HepG2 (cell line): ENCODE results near the gene LOXL4. TPM values are rescaled to one million over a fixed set of nuclear protein-coding genes. Genes with fewer than 3 reads are reported as not detected.

Experiments
- ATAC-seq: fragments of 200-7000 bp; cut with Tn5 transposase; 3 replicates; pipeline ENCODE4 v1.9.1; 2020; ENCODE audit warnings: mild to moderate bottlenecking, moderate library complexity
- BruUV-seq: library from RNA; stranded (reverse); fragments of 400-500 nt; replicated peaks from 2 replicates; lab custom pipeline; 2021; lab: Mats Ljungman, UMichigan
- CTCF ChIA-PET: fragments of 300-600 bp; formaldehyde crosslinking; extraction: SDS; loops from one replicate; lab custom pipeline; 2021; ENCODE audit warnings: low total read pairs, inconsistent platforms, low intra/inter-chr PET ratio; lab: Yijun Ruan, JAX
- POLR2A ChIA-PET: fragments of 350-600 bp; sonication (Branson Sonifier 250); formaldehyde crosslinking; loops from one replicate; lab custom pipeline; 2020; ENCODE audit warnings: antibody characterized with exemption, inconsistent platforms; lab: Yijun Ruan, JAX
- DNase-seq: peaks from one replicate; pipeline ENCODE4 v3.0.0-alpha.2; 2015; ENCODE audit warnings: low spot score
- FAIRE-seq: peaks from 3 replicates; lab custom pipeline; 2011; peaks lifted over from hg19 to GRCh38; lab: Jason Lieb, UNC
- H2AFZ ChIP-seq: one replicate; pipeline ENCODE4 v1.6.1; 2011; ENCODE audit warnings: low read length, inconsistent platforms
- H3K27ac ChIP-seq: fragments of 300-600 bp; 3 replicates; pipeline ENCODE4 v1.8.0; 2011; ENCODE audit warnings: mixed run types, mild to moderate bottlenecking, mixed read lengths, low read length, inconsistent platforms; ENCODE audit not compliant: insufficient read depth; ENCODE audit errors: extremely low read length
- H3K27me3 ChIP-seq, 2 experiments: fragments of 200-600 bp in 1 of 2; 2 replicates in 1 of 2; 3 replicates in 1 of 2; pipeline versions ENCODE4 v1.6.0 to v1.8.0; 2011; ENCODE audit warnings: low read length in 2 of 2, mild to moderate bottlenecking in 2 of 2, moderate library complexity in 2 of 2, inconsistent platforms in 1 of 2; ENCODE audit not compliant: insufficient read depth in 2 of 2, control insufficient read depth in 1 of 2
- H3K36me3 ChIP-seq, 2 experiments: fragments of 200-600 bp in 1 of 2; replicated peaks in 1 of 2; 2 replicates in 1 of 2; 3 replicates in 1 of 2; pipeline versions ENCODE4 v1.5.1 to v1.8.0; 2011; ENCODE audit warnings: low read length in 2 of 2, inconsistent platforms in 1 of 2; ENCODE audit not compliant: insufficient read depth in 2 of 2, control insufficient read depth in 1 of 2
- H3K4me1 ChIP-seq: 2 replicates; pipeline ENCODE4 v1.5.1; 2012; ENCODE audit warnings: low read length, inconsistent platforms; ENCODE audit not compliant: insufficient read depth
- H3K4me2 ChIP-seq: 2 replicates; pipeline ENCODE4 v1.6.0; 2011; ENCODE audit warnings: low read depth, low read length, inconsistent platforms
- H3K4me3 ChIP-seq, 3 experiments: fragments of 200-600 bp in 1 of 3; sonication (generic), shearing (Covaris generic) in 1 of 3; replicated peaks in 1 of 3; 2 replicates each; pipeline ENCODE4 v1.5.1; 2011 to 2016; ENCODE audit warnings: low read length in 3 of 3, inconsistent platforms in 2 of 3, low read depth in 2 of 3, mild to moderate bottlenecking in 2 of 3, control low read depth in 1 of 3, mixed read lengths in 1 of 3; ENCODE audit not compliant: insufficient read depth in 1 of 3
- H3K79me2 ChIP-seq: one replicate; pipeline ENCODE4 v1.6.1; 2011; ENCODE audit warnings: low read length, inconsistent platforms; ENCODE audit not compliant: insufficient read depth
- H3K9ac ChIP-seq: 2 replicates; pipeline ENCODE4 v1.6.0; 2011; ENCODE audit warnings: mild to moderate bottlenecking, low read depth, low read length, inconsistent platforms; ENCODE audit not compliant: insufficient read depth
- H3K9me3 ChIP-seq: 2 replicates; pipeline ENCODE4 v1.5.1; 2012; ENCODE audit warnings: mild to moderate bottlenecking, low read length
- H4K20me1 ChIP-seq: 2 replicates; pipeline ENCODE4 v1.6.0; 2011; ENCODE audit warnings: inconsistent platforms, mild to moderate bottlenecking, low read length, moderate library complexity; ENCODE audit not compliant: insufficient read depth
- DNMT1 ChIP-seq: sonication (generic); formaldehyde crosslinking; IDR thresholded peaks from 2 replicates; pipeline ENCODE4 v1.5.1; 2020; ENCODE audit warnings: mild to moderate bottlenecking, missing genetic modification reagents
- DRAP1 ChIP-seq: IDR thresholded peaks from 2 replicates; pipeline ENCODE4 v1.6.1; 2016; ENCODE audit warnings: missing genetic modification reagents, missing compliant biosample characterization
- KDM1A ChIP-seq: IDR thresholded peaks from 2 replicates; pipeline ENCODE4 v1.6.1; 2016; ENCODE audit warnings: missing compliant biosample characterization
- KLF11 ChIP-seq: IDR thresholded peaks from 2 replicates; pipeline ENCODE4 v1.6.1; 2016; ENCODE audit warnings: missing compliant biosample characterization
- MYNN ChIP-seq: sonication (generic); formaldehyde crosslinking; IDR thresholded peaks from 2 replicates; pipeline ENCODE4 v1.4.0; 2020; ENCODE audit warnings: mild to moderate bottlenecking, low read depth, missing genetic modification reagents
- TCF7 ChIP-seq: sonication (generic); IDR thresholded peaks from 2 replicates; pipeline ENCODE4 v1.6.1; 2016; ENCODE audit warnings: antibody characterized with exemption, low read depth
- TGIF2 ChIP-seq: IDR thresholded peaks from 2 replicates; pipeline ENCODE4 v1.6.1; 2016; ENCODE audit warnings: control low read depth, missing compliant biosample characterization
- THRA ChIP-seq: sonication (generic); formaldehyde crosslinking; IDR thresholded peaks from 2 replicates; pipeline ENCODE4 v1.4.0; 2020; ENCODE audit warnings: missing genetic modification reagents, borderline replicate concordance
- ZEB1 ChIP-seq: IDR thresholded peaks from 2 replicates; pipeline ENCODE4 v1.6.1; 2012; ENCODE audit warnings: mild to moderate bottlenecking, low read depth, inconsistent platforms; ENCODE audit not compliant: insufficient replicate concordance
- ZNF136 ChIP-seq: sonication (generic); formaldehyde crosslinking; IDR thresholded peaks from 2 replicates; pipeline ENCODE4 v1.8.1; 2022; ENCODE audit warnings: low read depth, mild to moderate bottlenecking, moderate library complexity, missing genetic modification reagents
- ZNF430 ChIP-seq: sonication (generic); formaldehyde crosslinking; IDR thresholded peaks from 2 replicates; pipeline ENCODE4 v1.9.0; 2021; ENCODE audit warnings: mild to moderate bottlenecking, missing genetic modification reagents
- ZNF552 ChIP-seq: sonication (generic); formaldehyde crosslinking; IDR thresholded peaks from 2 replicates; pipeline ENCODE4 v1.9.0; 2022; ENCODE audit warnings: missing genetic modification reagents, mild to moderate bottlenecking, borderline replicate concordance
- ZNF616 ChIP-seq: sonication (generic); formaldehyde crosslinking; IDR thresholded peaks from 2 replicates; pipeline ENCODE4 v1.5.0; 2020; ENCODE audit warnings: low read depth, mild to moderate bottlenecking, missing genetic modification reagents
- ZNF652 ChIP-seq: IDR thresholded peaks from 2 replicates; pipeline ENCODE4 v1.6.1; 2016; ENCODE audit warnings: low read depth, borderline replicate concordance
- ZNF879 ChIP-seq: sonication (generic); formaldehyde crosslinking; IDR thresholded peaks from 2 replicates; pipeline ENCODE4 v1.8.1; 2023; ENCODE audit warnings: missing genetic modification reagents
- ZNF883 ChIP-seq: sonication (generic); formaldehyde crosslinking; IDR thresholded peaks from 2 replicates; pipeline ENCODE4 v1.5.1; 2020; ENCODE audit warnings: mild to moderate bottlenecking, missing genetic modification reagents; ENCODE audit errors: not compliant biosample characterization
- ZSCAN30 ChIP-seq: sonication (generic); formaldehyde crosslinking; IDR thresholded peaks from 2 replicates; pipeline ENCODE4 v1.5.0; 2020; ENCODE audit warnings: mild to moderate bottlenecking, missing genetic modification reagents
- WGBS: methylation state at CpG from one replicate; pipeline ENCODE4 v1.1.6; 2017; ENCODE audit warnings: low lambda C conversion rate; 5-methylcytosine and 5-hydroxymethylcytosine counted together
- in situ Hi-C: cut with HindIII; loops from 2 replicates; pipeline ENCODE4 v1.10.0; 2017; ENCODE audit warnings: low pct_unique_long_range_greater_than_20kb; ENCODE audit not compliant: extremely low pct_ligation_motif_present
- intact Hi-C: fragments of 100-400 bp; cut with micrococcal nuclease; formaldehyde crosslinking; loops from one replicate; pipeline ENCODE4 v1.10.0; 2022; ENCODE audit not compliant: unreplicated experiment
- polyA plus RNA-seq, 8 experiments: library from polyadenylated mRNA; depleted of rRNA in 3 of 8; stranded (reverse) in 7 of 8; unstranded in 1 of 8; fragments of >200 nt; fragmentation: Illumina TruSeq in 4 of 8; extraction: Trizol in 4 of 8; gene quantifications; 2 replicates each; pipeline versions ENCODE4 v1.2.1 to v1.2.3, GENCODE V29; 2011 to 2016; ENCODE audit warnings: low read depth in 4 of 8, missing spikeins in 1 of 8, mixed read lengths in 1 of 8; ENCODE audit not compliant: insufficient read depth in 1 of 8
- total RNA-seq, 5 experiments: library from RNA; depleted of rRNA; stranded (reverse); fragments of >200 nt; fragmentation: Illumina TruSeq; extraction: Trizol; gene quantifications; 2 replicates each; pipeline ENCODE4 v1.2.3, GENCODE V29; 2016; ENCODE audit warnings: low read depth in 1 of 5

Gene LOXL4
- total and polyA plus RNA-seq, 2 of the 13 experiments (the other 11 are each of a cell fraction or from before 2014, with no cell fraction given): 8.8 to 21.1 TPM

- TF ChIP-seq DNMT1: no peak
- no peak for TF ChIP-seq DRAP1 (CRISPR knock-in tag)
- TF ChIP-seq TGIF2 (CRISPR knock-in tag): no peak
Measured at GRCh38 chr10:98240524-98240923, 27.5 kb downstream of the LOXL4 start (continued).

DNA sequence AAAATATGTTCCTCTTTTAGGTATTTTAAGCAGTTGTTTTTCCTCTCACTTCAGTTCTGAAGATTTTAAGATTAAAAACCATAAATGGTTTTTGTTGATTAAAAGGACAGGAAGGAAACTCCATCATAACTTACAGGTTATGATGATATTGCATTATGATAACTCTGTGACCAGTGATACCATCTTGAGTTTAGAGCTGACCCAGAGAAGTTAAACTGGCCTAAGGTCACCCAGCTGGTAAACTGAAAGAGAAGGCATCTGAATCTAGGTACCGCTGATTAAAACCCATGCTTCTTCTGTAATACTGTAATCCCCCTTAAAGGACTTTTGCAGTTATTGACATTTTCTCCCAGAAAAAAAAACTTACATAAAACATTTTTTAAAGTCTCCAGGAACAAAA is 29.6 kb downstream of the LOXL4 start:
- intact Hi-C loops: no loop called here

GRCh38 chr10:98236862-98237261 is 31.1 kb downstream of the LOXL4 start:
- H3K4me2 ChIP-seq: no peak overlapping the region
- no peaks in the 10 kb centered on the region for H3K9me3 ChIP-seq
- DNase-seq (no peak), FAIRE-seq (no peak), ATAC-seq (no peak)
- POLR2A ChIA-PET: no interaction called here
- WGBS: 96% methylated on average over 5 of the region's 5 CpGs
- intact Hi-C loops (no loop called here), in situ Hi-C loops (no loop called here)
- H3K27ac ChIP-seq: no peak overlapping the region
- no peaks in the 10 kb centered on the region for H4K20me1 ChIP-seq
- H3K36me3 ChIP-seq: peaks cover 0 to 48% of the 10 kb centered on the region in 2 experiments
- TF ChIP-seq ZSCAN30 (CRISPR knock-in tag): no peak
- TF ChIP-seq ZNF430 (CRISPR knock-in tag): no peak
- no peak for TF ChIP-seq ZNF616
- TF ChIP-seq MYNN (CRISPR knock-in tag): no peak
- TF ChIP-seq TCF7: no peak
- TF ChIP-seq THRA: no peak
- no peak for TF ChIP-seq ZNF652 (CRISPR knock-in tag)
- no peak for TF ChIP-seq ZNF883 (CRISPR knock-in tag)
- H3K27me3 ChIP-seq: no peaks in the 10 kb centered on the region
- no peak overlapping the region for H2AFZ ChIP-seq
- no TSS peak for BruUV-seq
- no peaks in the 10 kb centered on the region for H3K4me1 ChIP-seq
- CTCF ChIA-PET: no interaction called here
- H3K9ac ChIP-seq: no peak overlapping the region
- no peaks in the 10 kb centered on the region for H3K79me2 ChIP-seq
- no peak overlapping the region for H3K4me3 ChIP-seq

More for the DNA sequence above, 29.6 kb downstream of the LOXL4 start:
- Histone ChIP-seq H3K27ac (no peak overlapping the region), H3K9ac (no peak overlapping the region), H3K4me3 (no peak overlapping the region), H3K9me3 (no peaks in the 10 kb centered on the region), H3K27me3 (no peaks in the 10 kb centered on the region), H3K36me3 (peaks cover 0 to 47% of the 10 kb centered on the region in 2 experiments), H4K20me1 (no peaks in the 10 kb centered on the region), H3K4me2 (no peak overlapping the region), H2AFZ (no peak overlapping the region), H3K4me1 (no peaks in the 10 kb centered on the region), H3K79me2 (no peaks in the 10 kb centered on the region)
- ATAC-seq (no peak), FAIRE-seq (no peak), DNase-seq (no peak)
- WGBS: 94% methylated on average over 1 of the region's 1 CpG
- TF ChIP-seq ZNF136 (no peak), ZNF879 (CRISPR knock-in tag) (no peak), KDM1A (CRISPR knock-in tag) (no peak), KLF11 (CRISPR knock-in tag) (no peak), ZNF552 (CRISPR knock-in tag) (no peak), ZEB1 (no peak)
- in situ Hi-C loops: no loop called here
- POLR2A ChIA-PET: no interaction called here
- BruUV-seq: no TSS peak
- CTCF ChIA-PET: no interaction called here
